HG02798 (cell line): Measurements from ENCODE around the gene LARP4B.

Experiments used
- ATAC-seq: cut with Tn5 transposase; IDR thresholded peaks from one replicate; pipeline ENCODE4 v1.9.1; 2021; ENCODE audit warnings: mild to moderate bottlenecking; ENCODE audit not compliant: unreplicated experiment, poor library complexity

Gene LARP4B

GRCh38 chr10:873020-873419 is 58.5 kb downstream of the LARP4B start:
- no peak for ATAC-seq

- no peak for ATAC-seq
Measured at GRCh38 chr10:871951-872403, 59.5 kb downstream of the LARP4B start.

GRCh38 chr10:870564-871166 is 60.8 kb downstream of the LARP4B start:
- no peak for ATAC-seq

GRCh38 chr10:869171-869570 is 62.3 kb downstream of the LARP4B start:
- ATAC-seq: no peak

GRCh38 chr10:867807-868206 is 63.7 kb downstream of the LARP4B start:
- ATAC-seq: no peak

GRCh38 chr10:866577-866941 is 64.9 kb downstream of the LARP4B start:
- no peak for ATAC-seq

- ATAC-seq: peak; percentile 56
Measured at GRCh38 chr10:865924-866576, 65.5 kb downstream of the LARP4B start.

- no peak for ATAC-seq
Measured at GRCh38 chr10:865257-865656, 66.2 kb downstream of the LARP4B start.

- no peak for ATAC-seq
Measured at GRCh38 chr10:860519-860918, 71.0 kb downstream of the LARP4B start.

- no peak for ATAC-seq
Measured at GRCh38 chr10:856416-857157, 74.9 kb downstream of the LARP4B start.

- no peak for ATAC-seq
Measured at GRCh38 chr10:855671-856070, 75.8 kb downstream of the LARP4B start.

GRCh38 chr10:855079-855478 is 76.4 kb downstream of the LARP4B start:
- no peak for ATAC-seq

GRCh38 chr10:853017-853416 is 78.5 kb downstream of the LARP4B start:
- no peak for ATAC-seq

GRCh38 chr10:852386-852785 is 79.1 kb downstream of the LARP4B start:
- ATAC-seq: peak; percentile 33

GRCh38 chr10:851901-852300 is 79.6 kb downstream of the LARP4B start:
- ATAC-seq: peak; percentile 91

- ATAC-seq: no peak
Measured at GRCh38 chr10:850093-850492, 81.4 kb downstream of the LARP4B start.

GRCh38 chr10:847868-848267 is 83.6 kb downstream of the LARP4B start:
- ATAC-seq: no peak

- no peak for ATAC-seq
Measured at GRCh38 chr10:846126-846685, 85.3 kb downstream of the LARP4B start.

GRCh38 chr10:845526-845925 is 86.0 kb downstream of the LARP4B start:
- no peak for ATAC-seq

GRCh38 chr10:844552-844951 is 87.0 kb downstream of the LARP4B start:
- no peak for ATAC-seq

- no peak for ATAC-seq
Measured at GRCh38 chr10:843703-844102, 87.8 kb downstream of the LARP4B start.
